Effector CD8-positive, alpha-beta T cell (primary cell): ENCODE measurements around the gene DCAF8L2.
"Not testable (repeated sequence)": the region's sequence is repeated elsewhere in the genome, so short reads cannot be mapped to it uniquely, and the experiment has no call there.

ENCODE experiments used
- DNase-seq: peaks from one replicate; lab custom pipeline; 2025; lab: John Stamatoyannopoulos, UW
- total RNA-seq, 4 experiments: gene quantifications; one replicate each; lab custom pipeline; 2026; lab: John Stamatoyannopoulos, UW

The DCAF8L2 gene
- total RNA-seq: 0 reads per million in 4 experiments

- DNase-seq: no peak
Measured at GRCh38 chrX:27590044-27590443, at the start of gene DCAF8L2. Gene DCAF8L2 (plus strand): TSS chrX:27590344. CDS start chrX:27746896, 156,552 bp downstream.

- not testable (repeated sequence) for DNase-seq
Measured at GRCh38 chrX:27541161-27541560, 49.0 kb upstream of the DCAF8L2 start.

GRCh38 chrX:27548624-27549023, 41.5 kb upstream of the DCAF8L2 start:
- DNase-seq: no peak

- no peak for DNase-seq
Measured at GRCh38 chrX:27549688-27550087, 40.5 kb upstream of the DCAF8L2 start.

GRCh38 chrX:27555514-27555913, 34.6 kb upstream of the DCAF8L2 start:
- DNase-seq: no peak

GRCh38 chrX:27565992-27566391, 24.2 kb upstream of the DCAF8L2 start:
- no peak for DNase-seq

- no peak for DNase-seq
Measured at GRCh38 chrX:27571164-27571563, 19.0 kb upstream of the DCAF8L2 start.

- no peak for DNase-seq
Measured at GRCh38 chrX:27575565-27575964, 14.6 kb upstream of the DCAF8L2 start.

GRCh38 chrX:27583976-27584375, 6.2 kb upstream of the DCAF8L2 start:
- no peak for DNase-seq

- DNase-seq: no peak
Measured at GRCh38 chrX:27591938-27592337, 1.8 kb downstream of the DCAF8L2 start.

- no peak for DNase-seq
Measured at GRCh38 chrX:27597508-27597907, 7.4 kb downstream of the DCAF8L2 start.

- DNase-seq: no peak
Measured at GRCh38 chrX:27598312-27598711, 8.2 kb downstream of the DCAF8L2 start.

- no peak for DNase-seq
Measured at GRCh38 chrX:27599928-27600327, 9.8 kb downstream of the DCAF8L2 start.

GRCh38 chrX:27600686-27601085, 10.5 kb downstream of the DCAF8L2 start:
- DNase-seq: no peak

GRCh38 chrX:27608671-27609070, 18.5 kb downstream of the DCAF8L2 start:
- DNase-seq: no peak

- no peak for DNase-seq
Measured at GRCh38 chrX:27619459-27619858, 29.3 kb downstream of the DCAF8L2 start.

GRCh38 chrX:27619975-27620374, 29.8 kb downstream of the DCAF8L2 start:
- no peak for DNase-seq

GRCh38 chrX:27622883-27623282, 32.7 kb downstream of the DCAF8L2 start:
- DNase-seq: no peak

- DNase-seq: no peak
Measured at GRCh38 chrX:27626066-27626465, 35.9 kb downstream of the DCAF8L2 start.

- DNase-seq: no peak
Measured at GRCh38 chrX:27633328-27633727, 43.2 kb downstream of the DCAF8L2 start.

- no peak for DNase-seq
Measured at GRCh38 chrX:27656581-27656980, 66.4 kb downstream of the DCAF8L2 start.

GRCh38 chrX:27660878-27661277, 70.7 kb downstream of the DCAF8L2 start:
- DNase-seq: no peak

GRCh38 chrX:27671234-27671633, 81.1 kb downstream of the DCAF8L2 start:
- DNase-seq: no peak

GRCh38 chrX:27674491-27674890, 84.3 kb downstream of the DCAF8L2 start:
- no peak for DNase-seq

GRCh38 chrX:27675493-27675892, 85.3 kb downstream of the DCAF8L2 start:
- no peak for DNase-seq
